ENCODE measurements around the gene SLA2. TPM values are rescaled to one million over a fixed set of nuclear protein-coding genes. Genes with fewer than 3 reads are reported as not detected.
"Not testable (repeated sequence)": the region's sequence is repeated elsewhere in the genome, so short reads cannot be mapped to it uniquely, and the experiment has no call there.

Gene SLA2
- total RNA-seq, 4 donors from 2014 or later: 2.8 to 5.0 (median 3.6) TPM

- TF ChIP-seq POLR2A (IDR thresholded peaks at IDR 0.05): no peak
- no peak for TF ChIP-seq CTCF (IDR thresholded peaks at IDR 0.05)
- Histone ChIP-seq H3K27me3 (no peaks in the 10 kb centered on the region), H3K36me3 (no peaks in the 10 kb centered on the region), H3K4me3 (no peak overlapping the region), H3K27ac (no peak overlapping the region), H3K4me1 (no peaks in the 10 kb centered on the region), H3K9me3 (no peaks in the 10 kb centered on the region)
- DNase-seq: no peak
Observed at GRCh38 chr20:36620917-36621316, 25.1 kb downstream of the SLA2 start.

DNA sequence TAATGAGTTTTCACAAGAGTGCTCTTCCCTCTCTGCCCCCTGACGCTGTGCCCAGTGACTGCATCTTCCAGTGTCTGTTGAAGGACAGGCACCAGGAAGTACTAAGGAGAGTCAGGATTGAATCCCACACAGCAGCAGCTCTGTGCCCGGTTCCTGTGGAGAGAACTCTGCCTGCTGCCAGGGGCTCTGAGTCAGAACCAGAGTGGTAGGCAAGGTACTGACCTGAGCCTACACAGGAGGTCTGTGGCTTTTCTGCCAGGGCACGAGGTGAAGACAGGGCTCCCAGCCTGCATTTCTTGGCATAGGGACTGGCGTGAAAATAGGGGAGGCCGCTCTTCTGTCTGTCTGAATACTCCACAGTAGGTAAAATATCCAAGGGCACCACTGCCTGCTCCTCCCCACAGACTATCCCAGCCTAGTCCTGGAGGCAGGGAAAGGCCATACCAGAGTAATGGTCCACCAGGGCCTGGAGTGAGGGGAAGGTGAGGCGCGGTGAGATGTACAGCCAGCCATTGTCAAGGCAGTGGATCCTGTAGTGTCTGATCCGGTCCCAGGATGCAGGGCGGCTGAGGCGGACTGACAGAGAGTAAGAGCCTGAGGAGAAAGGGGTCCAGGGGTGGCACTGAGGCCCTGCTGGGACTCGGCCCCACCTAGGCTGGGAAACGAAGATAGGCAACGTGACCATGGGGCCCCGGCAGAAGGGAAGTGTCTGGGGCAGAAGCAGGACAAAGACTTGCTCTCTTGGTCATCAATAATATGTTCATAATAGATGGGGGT is 31.0 kb downstream of the SLA2 start:
- H3K9me3 ChIP-seq: no peaks in the 10 kb centered on the region
- no peaks in the 10 kb centered on the region for H3K27me3 ChIP-seq
- no peak overlapping the region for H3K27ac ChIP-seq
- H3K4me3 ChIP-seq: no peak overlapping the region
- TF ChIP-seq POLR2A (IDR thresholded peaks at IDR 0.05) (no peak), CTCF (IDR thresholded peaks at IDR 0.05) (no peak)
- H3K36me3 ChIP-seq: peaks cover 0 to 55% (median 0%) of the 10 kb centered on the region in 3 donors
- DNase-seq: no peak
- H3K4me1 ChIP-seq: peaks cover 0 to 5% (median 0%) of the 10 kb centered on the region in 4 donors

GRCh38 chr20:36613974-36614373 is 32.0 kb downstream of the SLA2 start:
- Histone ChIP-seq H3K27ac (no peak overlapping the region), H3K27me3 (no peaks in the 10 kb centered on the region), H3K4me3 (no peak overlapping the region), H3K36me3 (peaks cover 0 to 64% (median 0%) of the 10 kb centered on the region in 3 donors), H3K9me3 (no peaks in the 10 kb centered on the region), H3K4me1 (peaks cover 0 to 5% (median 0%) of the 10 kb centered on the region in 4 donors)
- DNase-seq: peak in 2 of 3 donors; percentile 73 to 74
- TF ChIP-seq POLR2A (IDR thresholded peaks at IDR 0.05): no peak
- TF ChIP-seq CTCF (IDR thresholded peaks at IDR 0.05): no peak

GRCh38 chr20:36611625-36612024 is 34.4 kb downstream of the SLA2 start:
- Histone ChIP-seq H3K9me3 (no peaks in the 10 kb centered on the region), H3K36me3 (peaks cover 0 to 77% (median 0%) of the 10 kb centered on the region in 3 donors), H3K27ac (no peak overlapping the region), H3K4me1 (peaks cover 0 to 22% (median 4%) of the 10 kb centered on the region in 4 donors), H3K27me3 (no peaks in the 10 kb centered on the region), H3K4me3 (no peak overlapping the region)
- no peak for TF ChIP-seq CTCF (IDR thresholded peaks at IDR 0.05)
- TF ChIP-seq POLR2A (IDR thresholded peaks at IDR 0.05): no peak
- no peak for DNase-seq

DNA sequence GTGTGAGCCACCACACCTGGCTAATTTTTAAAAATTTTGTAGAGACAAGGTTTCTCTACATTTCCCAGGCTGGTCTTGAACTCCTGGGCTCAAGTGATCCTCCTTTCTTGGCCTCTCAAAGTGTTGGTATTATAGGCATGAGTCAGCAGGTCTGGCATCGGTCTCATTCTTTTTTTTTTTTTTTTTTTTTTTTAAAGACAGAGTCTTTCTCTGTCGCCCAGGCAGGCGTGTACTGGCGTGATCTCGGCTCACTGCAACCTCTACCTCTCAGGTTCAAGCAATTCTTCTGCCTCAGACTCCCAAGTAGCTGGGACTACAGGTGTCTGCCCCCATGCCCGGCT is 37.6 kb downstream of the SLA2 start:
- peaks cover 0 to 56% (median 0%) of the 10 kb centered on the region in 3 donors for H3K36me3 ChIP-seq
- not testable (repeated sequence) for H3K27me3 ChIP-seq, H3K9me3 ChIP-seq, DNase-seq, H3K4me3 ChIP-seq
- H3K27ac ChIP-seq: peak overlapping the region in 2 of 4 donors; percentile 8 to 57
- peaks cover 3 to 32% (median 5%) of the 10 kb centered on the region in 4 donors for H3K4me1 ChIP-seq

DNA sequence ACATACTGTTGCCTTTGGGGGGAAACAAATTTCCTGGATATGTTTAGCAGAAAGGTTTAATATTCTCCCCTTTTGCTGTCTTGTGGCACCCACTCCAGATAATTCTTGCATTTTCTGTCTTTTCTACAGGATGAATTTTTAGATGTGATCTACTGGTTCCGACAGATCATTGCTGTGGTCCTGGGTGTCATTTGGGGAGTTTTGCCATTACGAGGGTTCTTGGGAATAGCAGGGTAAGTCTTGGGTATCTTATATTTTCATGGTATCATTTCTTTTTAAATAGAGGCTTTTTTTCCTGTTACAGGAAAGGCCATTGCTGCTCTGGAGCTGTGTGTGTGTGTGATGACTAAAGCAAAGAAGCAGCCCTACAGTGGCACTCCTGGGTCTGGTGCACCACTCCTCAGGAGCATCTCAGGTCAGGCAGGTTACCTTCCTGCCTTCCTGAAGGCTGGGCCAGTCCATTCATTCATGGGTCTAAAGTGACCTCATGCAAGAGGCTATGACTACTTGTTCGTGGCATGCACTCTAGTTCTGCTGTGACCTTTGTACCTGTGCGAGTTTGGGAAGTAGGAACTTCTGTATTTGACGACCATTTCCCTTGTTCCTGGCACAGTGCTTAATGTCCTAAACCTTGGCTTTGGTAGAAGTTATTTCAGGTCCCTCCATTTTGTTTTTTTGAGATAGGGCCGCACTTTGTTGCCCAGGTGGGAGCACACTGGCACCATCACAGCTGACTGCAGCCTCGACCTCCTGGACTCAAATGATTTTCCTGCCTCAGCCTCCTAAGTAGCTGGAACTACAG is 38.2 kb downstream of the SLA2 start:
- Histone ChIP-seq H3K27me3 (no peaks in the 10 kb centered on the region), H3K36me3 (peaks cover 0 to 51% (median 0%) of the 10 kb centered on the region in 3 donors), H3K9me3 (no peaks in the 10 kb centered on the region), H3K4me3 (peak overlapping the region in 2 of 4 donors; percentile 91 to 99), H3K4me1 (peaks cover 3 to 26% (median 5%) of the 10 kb centered on the region in 4 donors), H3K27ac (peak overlapping the region in 3 of 4 donors; percentile 57 to 92 (median 91))
- peak in 1 of 3 donors; percentile 73 for DNase-seq
- TF ChIP-seq POLR2A (IDR thresholded peaks at IDR 0.05): peak in 1 of 2 donors; percentile 43
- TF ChIP-seq CTCF (IDR thresholded peaks at IDR 0.05): no peak
